Stimulated activated CD8-positive, alpha-beta memory T cell treated with anti-CD3 and anti-CD28 coated beads, Interleukin-12 subunit alpha, Interleukin-12 subunit beta, amount 100 ng/mL, for 1 hour (primary cell): Measurements from ENCODE around the gene DNAAF8.

Experiments used
- DNase-seq: peaks from one replicate; pipeline ENCODE4 v3.0.0-alpha.2; 2020; ENCODE audit warnings: low read depth

The DNAAF8 gene

GRCh38 chr16:4695473-4696171 is 38.7 kb upstream of the DNAAF8 start:
- DNase-seq: no peak

GRCh38 chr16:4696172-4696904 is 38.0 kb upstream of the DNAAF8 start:
- DNase-seq: no peak

- no peak for DNase-seq
Measured at GRCh38 chr16:4696905-4697847, 37.2 kb upstream of the DNAAF8 start.

- DNase-seq: no peak
Measured at GRCh38 chr16:4697848-4698291, 36.5 kb upstream of the DNAAF8 start.

GRCh38 chr16:4698321-4699045 is 35.9 kb upstream of the DNAAF8 start:
- no peak for DNase-seq

- no peak for DNase-seq
Measured at GRCh38 chr16:4699046-4699556, 35.2 kb upstream of the DNAAF8 start.

GRCh38 chr16:4700380-4700996 is 33.8 kb upstream of the DNAAF8 start:
- no peak for DNase-seq

- DNase-seq: no peak
Measured at GRCh38 chr16:4700997-4701743, 33.2 kb upstream of the DNAAF8 start.

GRCh38 chr16:4701791-4702465 is 32.4 kb upstream of the DNAAF8 start:
- DNase-seq: no peak

- no peak for DNase-seq
Measured at GRCh38 chr16:4702466-4702808, 31.9 kb upstream of the DNAAF8 start.

- DNase-seq: no peak
Measured at GRCh38 chr16:4703906-4704305, 30.4 kb upstream of the DNAAF8 start.

- no peak for DNase-seq
Measured at GRCh38 chr16:4704491-4704890, 29.8 kb upstream of the DNAAF8 start.

GRCh38 chr16:4704913-4705312 is 29.4 kb upstream of the DNAAF8 start:
- DNase-seq: no peak

GRCh38 chr16:4706871-4707270 is 27.5 kb upstream of the DNAAF8 start:
- DNase-seq: no peak

- DNase-seq: no peak
Measured at GRCh38 chr16:4709481-4709880, 24.9 kb upstream of the DNAAF8 start.

- no peak for DNase-seq
Measured at GRCh38 chr16:4713663-4714501, 20.5 kb upstream of the DNAAF8 start.

GRCh38 chr16:4714996-4715395 is 19.3 kb upstream of the DNAAF8 start:
- DNase-seq: no peak

GRCh38 chr16:4718466-4718865 is 15.9 kb upstream of the DNAAF8 start:
- no peak for DNase-seq
